Measurements from ENCODE around the gene RAMP1.

RAMP1 gene

DNA sequence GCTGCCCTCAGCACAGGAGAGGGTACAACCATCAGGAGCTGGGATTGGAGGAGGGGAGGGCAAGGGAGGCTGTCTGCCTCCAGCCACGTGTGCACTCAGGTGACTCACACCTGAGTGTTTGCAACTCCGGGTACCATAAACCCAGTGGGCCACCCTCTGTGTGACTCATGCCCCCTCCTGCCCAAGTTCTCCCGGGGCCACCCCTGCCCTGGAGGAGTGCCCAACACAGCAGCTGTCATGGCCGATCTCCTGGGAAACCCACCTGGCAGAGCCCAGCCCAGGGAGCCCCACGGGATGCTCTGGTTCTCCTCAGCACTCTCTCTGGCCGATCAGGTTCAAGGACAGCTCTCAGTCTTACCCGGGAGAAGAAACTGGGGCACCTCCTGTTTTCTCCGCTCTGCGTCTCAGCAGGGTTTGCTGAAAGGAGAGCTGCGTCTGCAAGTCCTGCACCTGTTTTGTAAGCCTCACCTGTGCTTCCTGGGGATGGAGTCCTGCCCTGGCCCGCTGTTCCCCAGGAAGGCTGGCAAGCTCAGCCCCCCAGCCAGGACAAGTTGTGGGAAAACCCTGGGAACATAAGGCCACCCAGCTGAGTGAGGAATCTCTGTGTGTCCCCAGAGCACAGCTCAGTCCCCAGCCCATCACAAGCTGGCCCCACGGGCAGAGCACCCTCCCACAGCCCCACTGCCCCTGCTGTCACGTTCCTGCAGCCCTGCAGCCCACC, 63.4 kb downstream of the RAMP1 start:
- Histone ChIP-seq H3K9ac (ENCODE audit: insufficient read length, low read depth) (no peak overlapping the region), H3K4me1 (ENCODE audit: insufficient read depth, insufficient read length) (peaks cover 4% of the 10 kb centered on the region), H3K36me3 (ENCODE audit: insufficient read depth, insufficient read length, low read length) (no peaks in the 10 kb centered on the region), H3K27me3 (ENCODE audit: insufficient read depth, insufficient read length) (peaks cover 14% of the 10 kb centered on the region), H3K9me3 (ENCODE audit: insufficient read depth, low read length) (no peaks in the 10 kb centered on the region), H3K4me3 (ENCODE audit: insufficient read length, low read depth) (no peak overlapping the region)
- DNase-seq (ENCODE audit: low read depth, low spot score): no peak
- TF ChIP-seq YY1 (IDR thresholded peaks at IDR 0.05; ENCODE audit: insufficient read depth, insufficient read length) (no peak), SUZ12 (IDR thresholded peaks at IDR 0.05; ENCODE audit: extremely low read depth, insufficient read depth, insufficient read length) (no peak)

DNA sequence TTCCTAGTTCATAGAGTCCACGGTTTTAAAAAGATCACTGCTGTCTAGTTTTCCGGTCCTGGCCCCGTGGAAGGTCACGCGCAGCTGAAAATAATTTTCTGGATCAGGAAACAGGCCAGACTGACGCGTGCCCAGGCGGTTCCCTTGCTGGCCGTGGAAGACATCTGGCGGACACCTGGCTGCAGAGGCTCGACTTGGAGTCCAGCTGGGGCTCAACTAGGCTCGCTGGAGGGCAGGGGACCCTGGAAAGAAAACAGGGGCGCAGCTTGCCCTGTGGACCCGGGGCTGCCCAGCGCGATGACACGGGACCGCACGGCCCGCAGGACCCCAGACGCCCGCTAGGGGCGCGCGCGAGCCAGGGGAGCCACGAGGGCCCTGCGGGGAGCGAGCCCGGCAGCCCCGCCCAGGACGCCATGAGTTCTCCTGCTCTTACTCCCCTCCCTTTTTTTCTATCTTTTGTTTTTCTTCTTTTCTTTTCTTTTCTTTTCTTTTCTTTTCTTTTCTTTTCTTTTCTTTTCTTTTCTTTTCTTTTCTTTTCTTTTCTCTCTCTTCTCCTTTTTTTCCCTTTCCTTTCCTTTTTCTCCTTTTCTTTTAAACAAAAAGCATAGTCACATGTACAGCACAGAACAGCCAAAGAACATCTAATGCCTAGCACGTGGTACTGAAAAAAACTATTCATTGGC, 64.2 kb downstream of the RAMP1 start:
- TF ChIP-seq SUZ12 (IDR thresholded peaks at IDR 0.05; ENCODE audit: extremely low read depth, insufficient read depth, insufficient read length) (no peak), ZNF274 (IDR thresholded peaks at IDR 0.05; ENCODE audit: low read depth, low read length) (no peak), YY1 (IDR thresholded peaks at IDR 0.05; ENCODE audit: insufficient read depth, insufficient read length) (no peak)
- Histone ChIP-seq H3K9ac (ENCODE audit: insufficient read length, low read depth) (peak overlapping the region; percentile 71), H3K27me3 (ENCODE audit: insufficient read depth, insufficient read length) (peaks cover 14% of the 10 kb centered on the region), H3K4me3 (ENCODE audit: insufficient read length, low read depth) (peak overlapping the region; percentile 9), H3K36me3 (ENCODE audit: insufficient read depth, insufficient read length, low read length) (no peaks in the 10 kb centered on the region), H3K9me3 (ENCODE audit: insufficient read depth, low read length) (no peaks in the 10 kb centered on the region), H3K4me1 (ENCODE audit: insufficient read depth, insufficient read length) (peaks cover 4% of the 10 kb centered on the region)
- peak; percentile 58 for DNase-seq (ENCODE audit: low read depth, low spot score)

DNA sequence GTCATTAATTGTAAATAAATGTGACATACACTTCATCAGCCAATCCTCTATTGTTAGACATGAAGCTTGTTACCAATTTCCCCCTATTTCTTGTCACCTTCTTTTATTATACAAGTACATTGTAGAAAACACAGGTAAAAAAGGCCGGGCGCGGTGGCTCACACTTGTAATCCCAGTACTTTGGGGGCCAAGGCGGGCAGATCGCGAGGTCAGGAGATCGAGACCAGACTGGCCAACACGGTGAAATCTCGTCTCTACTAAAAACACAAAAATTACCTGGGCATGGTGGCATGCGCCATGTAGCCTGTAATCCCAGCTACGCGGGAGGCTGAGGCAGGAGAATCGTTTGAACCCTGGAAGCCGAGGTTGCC, 64.7 kb downstream of the RAMP1 start:
- DNase-seq (ENCODE audit: low read depth, low spot score): no peak

DNA sequence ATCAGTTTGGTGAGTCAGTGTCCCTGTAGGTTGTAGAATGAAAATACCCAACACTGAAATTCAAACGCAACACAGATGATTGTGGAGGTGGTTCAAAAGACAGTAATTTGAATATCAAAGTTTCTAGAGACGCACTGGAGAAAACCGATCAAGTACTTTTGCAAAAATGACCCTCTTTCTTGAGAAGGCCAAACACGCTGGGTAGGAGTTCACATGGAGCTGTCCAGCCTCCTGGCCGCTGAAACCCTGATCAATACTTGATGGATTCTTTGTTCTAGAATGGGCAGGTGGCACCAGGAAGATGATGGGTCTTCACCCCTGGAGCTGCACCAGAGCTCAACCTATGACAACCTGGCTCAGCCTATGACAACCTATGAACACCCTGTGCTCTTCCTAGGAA, 67.7 kb downstream of the RAMP1 start:
- Histone ChIP-seq H3K4me3 (ENCODE audit: insufficient read length, low read depth) (no peak overlapping the region), H3K9ac (ENCODE audit: insufficient read length, low read depth) (no peak overlapping the region), H3K36me3 (ENCODE audit: insufficient read depth, insufficient read length, low read length) (no peaks in the 10 kb centered on the region), H3K9me3 (ENCODE audit: insufficient read depth, low read length) (peaks cover 10% of the 10 kb centered on the region; the same call in 1 of the 2 replicates), H3K4me1 (ENCODE audit: insufficient read depth, insufficient read length) (peaks cover 4% of the 10 kb centered on the region), H3K27me3 (ENCODE audit: insufficient read depth, insufficient read length) (peaks cover 14% of the 10 kb centered on the region)
- TF ChIP-seq ZNF274 (IDR thresholded peaks at IDR 0.05; ENCODE audit: low read depth, low read length): no peak
- TF ChIP-seq SUZ12 (IDR thresholded peaks at IDR 0.05; ENCODE audit: extremely low read depth, insufficient read depth, insufficient read length): no peak
- TF ChIP-seq YY1 (IDR thresholded peaks at IDR 0.05; ENCODE audit: insufficient read depth, insufficient read length): no peak
- no peak for DNase-seq (ENCODE audit: low read depth, low spot score)

More for the DNA sequence above, 64.7 kb downstream of the RAMP1 start:
- no peak overlapping the region for H3K9ac ChIP-seq (ENCODE audit: insufficient read length, low read depth)
- peaks cover 14% of the 10 kb centered on the region for H3K27me3 ChIP-seq (ENCODE audit: insufficient read depth, insufficient read length)
- no peak overlapping the region for H3K4me3 ChIP-seq (ENCODE audit: insufficient read length, low read depth)
- no peaks in the 10 kb centered on the region for H3K9me3 ChIP-seq (ENCODE audit: insufficient read depth, low read length)
- no peak for TF ChIP-seq YY1 (IDR thresholded peaks at IDR 0.05; ENCODE audit: insufficient read depth, insufficient read length)
- no peak for TF ChIP-seq SUZ12 (IDR thresholded peaks at IDR 0.05; ENCODE audit: extremely low read depth, insufficient read depth, insufficient read length)
- TF ChIP-seq ZNF274 (IDR thresholded peaks at IDR 0.05; ENCODE audit: low read depth, low read length): no peak
- H3K36me3 ChIP-seq (ENCODE audit: insufficient read depth, insufficient read length, low read length): no peaks in the 10 kb centered on the region
- peaks cover 4% of the 10 kb centered on the region for H3K4me1 ChIP-seq (ENCODE audit: insufficient read depth, insufficient read length)

DNA sequence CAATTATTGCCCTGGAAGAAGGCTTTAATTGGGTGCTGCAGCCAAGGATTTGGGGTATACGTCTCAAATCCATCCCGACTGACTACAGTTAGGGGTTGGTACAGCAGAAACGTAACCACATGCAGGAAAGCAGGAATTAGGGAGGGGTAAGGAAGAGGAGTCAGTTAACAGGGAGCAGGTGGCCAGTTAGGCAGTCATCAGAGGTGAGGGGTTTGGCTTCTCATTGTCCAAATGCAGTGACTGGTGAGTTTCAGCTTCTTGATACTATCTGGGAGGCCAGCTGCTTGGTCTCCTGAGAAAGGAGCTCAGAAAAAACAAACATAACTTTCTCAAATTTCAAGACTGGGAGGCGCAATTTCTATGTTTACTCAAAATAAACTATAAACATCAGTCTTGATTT, 68.6 kb downstream of the RAMP1 start:
- peaks cover 10% of the 10 kb centered on the region; the same call in 1 of the 2 replicates for H3K9me3 ChIP-seq (ENCODE audit: insufficient read depth, low read length)
- no peak overlapping the region for H3K4me3 ChIP-seq (ENCODE audit: insufficient read length, low read depth)
- H3K4me1 ChIP-seq (ENCODE audit: insufficient read depth, insufficient read length): no peaks in the 10 kb centered on the region
- no peak for TF ChIP-seq YY1 (IDR thresholded peaks at IDR 0.05; ENCODE audit: insufficient read depth, insufficient read length)
- DNase-seq (ENCODE audit: low read depth, low spot score): no peak
- H3K9ac ChIP-seq (ENCODE audit: insufficient read length, low read depth): no peak overlapping the region
- peaks cover 6% of the 10 kb centered on the region for H3K27me3 ChIP-seq (ENCODE audit: insufficient read depth, insufficient read length)
- no peaks in the 10 kb centered on the region for H3K36me3 ChIP-seq (ENCODE audit: insufficient read depth, insufficient read length, low read length)

DNA sequence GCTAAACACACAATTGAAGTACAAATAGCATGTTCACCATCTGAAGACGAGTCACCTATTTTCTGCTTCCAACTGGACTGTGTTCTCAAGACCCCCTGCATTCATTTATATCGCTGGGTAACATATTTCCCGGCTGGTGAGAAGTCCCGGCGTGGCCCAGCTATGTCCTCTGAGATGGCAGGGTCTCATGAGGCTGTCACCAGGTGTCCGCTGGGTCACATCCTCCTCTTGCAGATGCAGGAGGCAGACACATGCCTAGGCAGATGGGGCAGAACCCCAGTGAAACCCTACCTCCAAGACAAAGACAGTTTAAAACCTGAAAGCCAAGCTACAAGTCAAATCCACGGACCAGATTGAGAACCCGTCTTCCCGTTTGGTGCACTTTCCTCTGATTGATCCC, 70.6 kb downstream of the RAMP1 start:
- no peaks in the 10 kb centered on the region for H3K4me1 ChIP-seq (ENCODE audit: insufficient read depth, insufficient read length)
- H3K27me3 ChIP-seq (ENCODE audit: insufficient read depth, insufficient read length): no peaks in the 10 kb centered on the region
- no peak overlapping the region for H3K9ac ChIP-seq (ENCODE audit: insufficient read length, low read depth)
- no peak overlapping the region for H3K4me3 ChIP-seq (ENCODE audit: insufficient read length, low read depth)
- peaks cover 10% of the 10 kb centered on the region; the same call in 1 of the 2 replicates for H3K9me3 ChIP-seq (ENCODE audit: insufficient read depth, low read length)
- no peak for DNase-seq (ENCODE audit: low read depth, low spot score)
- H3K36me3 ChIP-seq (ENCODE audit: insufficient read depth, insufficient read length, low read length): no peaks in the 10 kb centered on the region
- no peak for TF ChIP-seq ZNF274 (IDR thresholded peaks at IDR 0.05; ENCODE audit: low read depth, low read length)
- no peak for TF ChIP-seq YY1 (IDR thresholded peaks at IDR 0.05; ENCODE audit: insufficient read depth, insufficient read length)

DNA sequence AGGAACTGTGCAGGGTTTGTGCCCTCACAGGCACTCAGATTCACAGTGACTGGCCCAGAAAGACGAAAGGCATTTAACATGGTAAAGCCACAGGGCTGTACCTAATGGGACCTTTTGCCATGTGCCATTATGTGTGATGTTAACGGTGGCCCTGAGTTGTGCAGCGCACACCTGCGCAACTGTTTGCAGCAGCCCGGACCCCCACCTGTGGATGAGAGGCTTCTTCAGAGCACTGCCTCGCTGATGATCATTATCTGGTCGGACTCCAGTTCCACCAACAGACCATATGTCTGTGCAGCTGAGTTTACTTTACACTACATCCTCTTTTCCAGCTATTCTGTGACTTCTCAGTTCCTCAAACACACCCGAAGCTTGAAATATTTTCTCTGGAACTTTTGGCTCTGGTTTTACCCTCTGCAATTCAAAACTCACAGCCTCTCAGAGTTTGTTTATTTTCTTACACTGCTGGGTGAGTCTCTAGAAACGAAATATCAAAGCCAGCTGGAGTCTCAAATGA, 71.8 kb downstream of the RAMP1 start:
- no peak overlapping the region for H3K4me3 ChIP-seq (ENCODE audit: insufficient read length, low read depth)
- no peak overlapping the region for H3K9ac ChIP-seq (ENCODE audit: insufficient read length, low read depth)
- H3K36me3 ChIP-seq (ENCODE audit: insufficient read depth, insufficient read length, low read length): no peaks in the 10 kb centered on the region
- H3K27me3 ChIP-seq (ENCODE audit: insufficient read depth, insufficient read length): no peaks in the 10 kb centered on the region
- DNase-seq (ENCODE audit: low read depth, low spot score): no peak
- peaks cover 10% of the 10 kb centered on the region; the same call in 1 of the 2 replicates for H3K9me3 ChIP-seq (ENCODE audit: insufficient read depth, low read length)
- no peaks in the 10 kb centered on the region for H3K4me1 ChIP-seq (ENCODE audit: insufficient read depth, insufficient read length)
- no peak for TF ChIP-seq ZNF274 (IDR thresholded peaks at IDR 0.05; ENCODE audit: low read depth, low read length)
- no peak for TF ChIP-seq YY1 (IDR thresholded peaks at IDR 0.05; ENCODE audit: insufficient read depth, insufficient read length)
- TF ChIP-seq SUZ12 (IDR thresholded peaks at IDR 0.05; ENCODE audit: extremely low read depth, insufficient read depth, insufficient read length): no peak
